Breast epithelium (tissue), 4 donors: ENCODE results near the gene EWSR1. TPM values are rescaled to one million over a fixed set of nuclear protein-coding genes. Genes with fewer than 3 reads are reported as not detected.

Source experiments
- DNase-seq, 2 donors: peaks; one replicate each; pipeline ENCODE4 v3.0.0-alpha.2; 2019; ENCODE audit warnings: low spot score in 2 of 2
- H3K27ac ChIP-seq, 2 donors: fragments of 200-600 bp; sonication (generic) in 1 of 2; one replicate each; pipeline ENCODE4 v1.5.1; 2016 to 2019; ENCODE audit warnings: mild to moderate bottlenecking in 1 of 2
- H3K27me3 ChIP-seq, 2 donors: fragments of 200-600 bp; sonication (generic) in 1 of 2; one replicate each; pipeline versions ENCODE4 v1.5.1 to v1.6.0; 2017 to 2019; ENCODE audit warnings: control low read depth in 1 of 2, mild to moderate bottlenecking in 1 of 2
- H3K36me3 ChIP-seq: fragments of 200-600 bp; one replicate; pipeline ENCODE4 v1.5.1; 2019
- H3K4me1 ChIP-seq, 2 donors: fragments of 200-600 bp; sonication (generic); one replicate each; pipeline ENCODE4 v1.5.1; 2016 to 2019; ENCODE audit warnings: control low read depth in 1 of 2
- H3K4me3 ChIP-seq, 3 donors: fragments of 200-600 bp; sonication (generic); 1 replicate in 2 of 3; 2 replicates in 1 of 3; pipeline ENCODE4 v1.5.1; 2016 to 2019; ENCODE audit warnings: mild to moderate bottlenecking in 3 of 3, moderate library complexity in 2 of 3
- H3K9me3 ChIP-seq, 2 donors: fragments of 200-600 bp; sonication (generic) in 1 of 2; one replicate each; pipeline ENCODE4 v1.5.1; 2016 to 2019; ENCODE audit warnings: control low read depth in 1 of 2
- POLR2A ChIP-seq: fragments of 450-650 bp; IDR thresholded peaks from one replicate; pipeline ENCODE4 v1.6.1; 2016; ENCODE audit warnings: antibody characterized with exemption, mild to moderate bottlenecking, moderate library complexity
- POLR2AphosphoS5 ChIP-seq, 3 donors: sonication (generic); formaldehyde crosslinking; IDR thresholded peaks; one replicate each; pipeline ENCODE4 v1.6.1; 2017; ENCODE audit warnings: antibody characterized with exemption in 3 of 3
- intact Hi-C: fragments of 100-400 bp; cut with DNase I; formaldehyde crosslinking; loops from one replicate; pipeline ENCODE4 v1.15.1; 2023; ENCODE audit warnings: low total_unique reads
- total RNA-seq, 3 donors: library from RNA; depleted of rRNA; stranded (reverse); fragments of >200 nt; gene quantifications; one replicate each; pipeline ENCODE4 v1.1.0, GENCODE V29; 2016
- TF ChIP-seq, protein P1 (sequence below), 3 donors: fragments of 450-650 bp; IDR thresholded peaks; one replicate each; pipeline ENCODE4 v1.5.1; 2016 to 2017; ENCODE audit warnings: antibody characterized with exemption in 3 of 3, mild to moderate bottlenecking in 3 of 3, moderate library complexity in 3 of 3

EWSR1 gene
- total RNA-seq, 3 donors from 2014 or later, result 165 to 224 (median 220) TPM

DNA sequence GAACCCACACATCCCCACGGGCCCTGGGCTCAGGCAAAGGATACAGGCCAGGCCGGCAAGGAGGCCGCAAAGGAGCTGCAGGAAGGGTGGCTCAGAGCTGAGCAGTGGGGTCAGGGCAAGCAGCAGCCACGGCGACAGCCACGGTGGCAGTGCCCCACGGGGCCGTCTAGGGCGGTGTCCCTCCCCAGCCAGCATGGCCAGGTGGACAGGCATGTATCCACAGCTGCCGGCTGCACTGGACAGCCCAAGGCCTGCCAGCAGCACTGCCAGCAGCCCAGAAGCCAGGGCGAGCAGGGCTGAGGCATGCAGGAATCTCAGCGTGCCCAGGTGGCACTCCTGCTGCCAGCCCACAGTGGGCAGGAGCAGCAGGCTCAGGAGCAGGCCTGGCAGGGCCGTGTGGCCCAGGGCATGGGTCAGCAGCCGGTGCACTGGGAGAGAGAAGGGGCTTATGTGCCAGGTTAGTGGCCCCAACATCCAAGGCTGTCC, 4.2 kb upstream of the EWSR1 start:
- intact Hi-C loops, result no loop called here
- Histone ChIP-seq H3K36me3 (no peaks in the 10 kb centered on the region), H3K27ac (no peak overlapping the region), H3K4me3 (no peak overlapping the region), H3K4me1 (peaks cover 0 to 7% of the 10 kb centered on the region in 2 donors), H3K9me3 (no peaks in the 10 kb centered on the region), H3K27me3 (no peaks in the 10 kb centered on the region)
- DNase-seq, result no peak
- no peak for TF ChIP-seq POLR2A
- no peak for TF ChIP-seq POLR2AphosphoS5 (IDR thresholded peaks at IDR 0.05)
- TF ChIP-seq, protein P1, sequence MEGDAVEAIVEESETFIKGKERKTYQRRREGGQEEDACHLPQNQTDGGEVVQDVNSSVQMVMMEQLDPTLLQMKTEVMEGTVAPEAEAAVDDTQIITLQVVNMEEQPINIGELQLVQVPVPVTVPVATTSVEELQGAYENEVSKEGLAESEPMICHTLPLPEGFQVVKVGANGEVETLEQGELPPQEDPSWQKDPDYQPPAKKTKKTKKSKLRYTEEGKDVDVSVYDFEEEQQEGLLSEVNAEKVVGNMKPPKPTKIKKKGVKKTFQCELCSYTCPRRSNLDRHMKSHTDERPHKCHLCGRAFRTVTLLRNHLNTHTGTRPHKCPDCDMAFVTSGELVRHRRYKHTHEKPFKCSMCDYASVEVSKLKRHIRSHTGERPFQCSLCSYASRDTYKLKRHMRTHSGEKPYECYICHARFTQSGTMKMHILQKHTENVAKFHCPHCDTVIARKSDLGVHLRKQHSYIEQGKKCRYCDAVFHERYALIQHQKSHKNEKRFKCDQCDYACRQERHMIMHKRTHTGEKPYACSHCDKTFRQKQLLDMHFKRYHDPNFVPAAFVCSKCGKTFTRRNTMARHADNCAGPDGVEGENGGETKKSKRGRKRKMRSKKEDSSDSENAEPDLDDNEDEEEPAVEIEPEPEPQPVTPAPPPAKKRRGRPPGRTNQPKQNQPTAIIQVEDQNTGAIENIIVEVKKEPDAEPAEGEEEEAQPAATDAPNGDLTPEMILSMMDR (IDR thresholded peaks at IDR 0.05), result no peak

DNA sequence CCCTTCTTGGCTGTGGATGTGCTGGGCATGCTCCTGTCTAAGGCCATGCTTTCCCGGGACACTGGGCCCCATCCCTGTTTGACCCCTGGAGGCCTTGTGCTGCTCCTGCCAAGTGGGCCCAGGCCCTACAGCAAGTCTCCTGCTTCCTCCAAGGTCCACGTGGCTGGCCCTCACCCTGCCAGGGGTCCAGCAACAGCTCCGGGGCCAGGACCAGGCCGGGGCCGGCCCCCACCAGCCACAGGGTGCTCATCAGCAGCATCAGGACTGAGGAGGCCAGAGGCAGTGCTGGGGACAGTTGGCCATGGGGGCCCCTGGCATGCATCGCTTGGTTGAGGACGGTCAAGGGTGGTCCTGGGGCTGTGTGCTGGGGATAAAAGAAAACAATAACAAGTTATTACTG, 2.8 kb upstream of the EWSR1 start:
- TF ChIP-seq, protein P1 (IDR thresholded peaks at IDR 0.05), result no peak
- TF ChIP-seq POLR2A (no peak), POLR2AphosphoS5 (IDR thresholded peaks at IDR 0.05) (no peak)
- Histone ChIP-seq H3K4me1 (peaks cover 6 to 7% of the 10 kb centered on the region in 2 donors), H3K27ac (peak overlapping the region in 1 of 2 donors; percentile 3), H3K36me3 (no peaks in the 10 kb centered on the region), H3K27me3 (no peaks in the 10 kb centered on the region), H3K9me3 (no peaks in the 10 kb centered on the region), H3K4me3 (no peak overlapping the region)
- no peak for DNase-seq
- intact Hi-C loops, result no loop called here

DNA sequence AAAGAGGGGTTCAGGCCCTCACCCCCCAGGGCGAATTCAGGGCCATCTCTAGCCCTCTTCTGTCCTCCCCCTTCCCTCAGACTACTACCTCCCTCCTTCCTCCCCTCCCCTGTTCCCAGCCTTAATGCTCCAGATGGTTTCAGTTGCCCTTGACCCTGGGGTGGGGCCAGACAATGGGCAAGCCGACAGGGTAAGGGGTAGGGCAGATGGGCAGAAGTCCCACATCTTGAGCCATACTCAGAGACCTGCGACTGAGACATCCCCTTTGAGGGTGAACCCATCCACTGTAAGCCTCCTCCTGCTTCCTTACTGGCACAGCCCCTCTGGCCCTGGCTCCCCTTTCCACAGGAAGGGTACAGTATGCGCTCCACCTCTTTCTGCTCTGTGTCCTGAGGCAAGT, 2.1 kb upstream of the EWSR1 start:
- peaks cover 6 to 7% of the 10 kb centered on the region in 2 donors for H3K4me1 ChIP-seq
- H3K4me3 ChIP-seq, result no peak overlapping the region
- TF ChIP-seq POLR2A (no peak), POLR2AphosphoS5 (IDR thresholded peaks at IDR 0.05) (no peak)
- TF ChIP-seq, protein P1 (IDR thresholded peaks at IDR 0.05), result no peak
- no peak for DNase-seq
- no peaks in the 10 kb centered on the region for H3K36me3 ChIP-seq
- H3K27ac ChIP-seq, result peak overlapping the region in 1 of 2 donors; percentile 3
- no peaks in the 10 kb centered on the region for H3K9me3 ChIP-seq
- intact Hi-C loops, result no loop called here
- H3K27me3 ChIP-seq, result no peaks in the 10 kb centered on the region

DNA sequence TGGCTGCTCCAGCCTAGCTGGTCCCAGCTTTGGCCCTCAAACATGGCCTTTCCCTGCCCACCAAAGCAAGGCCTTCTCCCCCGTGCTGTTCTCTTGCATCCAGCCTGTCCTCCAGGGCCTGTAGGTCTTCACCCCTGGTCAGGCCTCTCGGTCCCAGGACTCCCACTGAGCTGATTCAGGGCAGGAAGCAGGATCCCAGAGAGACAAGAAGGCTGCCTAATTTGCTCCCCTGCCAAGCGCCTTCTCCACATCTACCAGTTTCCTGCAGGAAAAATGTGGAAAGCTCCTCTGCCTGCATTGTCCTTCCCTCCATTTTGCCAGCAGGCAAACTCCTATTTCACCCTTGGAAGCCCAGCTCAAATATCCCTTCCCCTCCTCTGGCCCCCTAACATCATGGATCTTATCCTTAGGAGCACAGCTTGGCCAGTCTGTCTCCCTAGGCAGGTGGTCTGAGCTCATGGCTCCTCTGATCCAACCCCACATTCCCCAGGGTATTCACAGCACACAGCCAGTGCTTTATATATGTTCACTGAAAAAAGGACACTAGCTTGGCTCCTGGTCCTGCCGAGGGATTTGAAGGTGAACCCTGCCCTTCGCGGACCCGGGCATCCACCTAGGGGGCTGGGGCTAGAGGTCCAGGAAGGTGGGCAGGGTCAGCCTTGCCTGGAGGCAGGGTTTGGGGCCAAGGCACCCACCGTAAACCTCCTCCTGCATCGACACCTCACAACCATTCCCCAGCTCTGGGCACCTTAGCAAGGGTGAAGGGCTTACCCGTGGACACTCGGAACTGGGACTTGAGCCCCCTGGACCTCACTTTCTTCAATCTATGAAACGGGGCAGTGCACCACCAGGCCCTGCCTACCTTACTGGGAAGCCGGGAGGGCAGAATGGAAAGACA, 1.3 kb upstream of the EWSR1 start:
- no peak for DNase-seq
- Histone ChIP-seq H3K36me3 (no peaks in the 10 kb centered on the region), H3K4me3 (peak overlapping the region; percentile 77 to 95 (median 95)), H3K4me1 (peaks cover 7 to 11% of the 10 kb centered on the region in 2 donors), H3K27ac (peak overlapping the region; percentile 98 to 99), H3K27me3 (no peaks in the 10 kb centered on the region), H3K9me3 (no peaks in the 10 kb centered on the region)
- TF ChIP-seq POLR2AphosphoS5 (IDR thresholded peaks at IDR 0.05) (no peak), POLR2A (no peak)
- TF ChIP-seq, protein P1 (IDR thresholded peaks at IDR 0.05), result no peak
- intact Hi-C loops, result no loop called here

GRCh38 chr22:29267462-29267857, 608 bp upstream of the EWSR1 start:
- no peak for DNase-seq
- H3K9me3 ChIP-seq, result no peaks in the 10 kb centered on the region
- H3K4me1 ChIP-seq, result peaks cover 7 to 16% of the 10 kb centered on the region in 2 donors
- H3K27me3 ChIP-seq, result no peaks in the 10 kb centered on the region
- intact Hi-C loops, result no loop called here
- H3K36me3 ChIP-seq, result no peaks in the 10 kb centered on the region
- TF ChIP-seq POLR2AphosphoS5 (IDR thresholded peaks at IDR 0.05) (no peak), POLR2A (no peak)
- TF ChIP-seq, protein P1 (IDR thresholded peaks at IDR 0.05), result no peak
- peak overlapping the region; percentile 98 to 99 for H3K27ac ChIP-seq
- peak overlapping the region; percentile 77 to 95 (median 95) for H3K4me3 ChIP-seq
